Suprapubic skin (tissue), 4 donors: Measurements from ENCODE around the gene AKAP12.

Source experiments
- POLR2A ChIP-seq, 2 donors: fragments of 450-650 bp; IDR thresholded peaks; one replicate each; pipeline ENCODE4 v1.6.1; 2017; ENCODE audit warnings: antibody characterized with exemption in 2 of 2, mild to moderate bottlenecking in 2 of 2, moderate library complexity in 2 of 2
- POLR2AphosphoS5 ChIP-seq, 3 donors: sonication (generic); formaldehyde crosslinking; IDR thresholded peaks; one replicate each; pipeline ENCODE4 v1.6.1; 2017; ENCODE audit warnings: antibody characterized with exemption in 3 of 3
- TF ChIP-seq, protein P1 (sequence below), 2 donors: fragments of 200-600 bp in 1 of 2; fragments of 450-650 bp in 1 of 2; sonication (generic) in 1 of 2; IDR thresholded peaks; one replicate each; pipeline ENCODE4 v1.5.1; 2016 to 2019; ENCODE audit warnings: antibody characterized with exemption in 2 of 2, mild to moderate bottlenecking in 1 of 2, moderate library complexity in 1 of 2

DNA sequence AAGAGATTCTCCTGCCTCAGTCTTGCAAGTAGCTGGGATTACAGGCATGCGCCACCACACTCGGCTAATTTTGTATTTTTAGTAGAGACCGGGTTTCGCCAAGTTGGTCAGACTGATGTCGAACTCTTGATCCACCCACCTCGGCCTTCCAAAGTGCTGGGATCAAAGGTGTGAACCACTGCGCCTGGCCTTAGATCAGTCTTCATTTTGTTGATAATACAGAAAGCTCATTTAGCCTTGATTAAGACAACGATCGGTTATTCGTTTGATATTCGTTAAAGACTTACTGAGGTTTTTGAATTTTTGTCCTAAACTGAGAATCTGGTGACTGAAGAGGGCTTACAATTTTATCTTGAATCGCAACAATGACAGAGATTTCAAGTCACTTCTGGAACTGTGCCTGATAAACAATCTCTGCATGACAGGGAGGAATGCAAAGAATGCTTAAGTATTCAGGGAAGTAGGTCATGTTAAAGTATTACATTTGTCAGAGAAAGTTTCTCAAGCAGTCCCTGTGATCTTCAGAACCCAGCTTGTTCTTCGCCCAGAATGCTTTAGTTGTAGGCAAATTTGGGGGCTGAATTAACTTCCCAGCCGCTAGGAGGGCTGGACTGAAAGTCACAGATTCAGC, 14.8 kb downstream of the AKAP12 start:
- TF ChIP-seq POLR2A (IDR thresholded peaks at IDR 0.05) (no peak), POLR2AphosphoS5 (IDR thresholded peaks at IDR 0.05) (no peak)
- TF ChIP-seq, protein P1, sequence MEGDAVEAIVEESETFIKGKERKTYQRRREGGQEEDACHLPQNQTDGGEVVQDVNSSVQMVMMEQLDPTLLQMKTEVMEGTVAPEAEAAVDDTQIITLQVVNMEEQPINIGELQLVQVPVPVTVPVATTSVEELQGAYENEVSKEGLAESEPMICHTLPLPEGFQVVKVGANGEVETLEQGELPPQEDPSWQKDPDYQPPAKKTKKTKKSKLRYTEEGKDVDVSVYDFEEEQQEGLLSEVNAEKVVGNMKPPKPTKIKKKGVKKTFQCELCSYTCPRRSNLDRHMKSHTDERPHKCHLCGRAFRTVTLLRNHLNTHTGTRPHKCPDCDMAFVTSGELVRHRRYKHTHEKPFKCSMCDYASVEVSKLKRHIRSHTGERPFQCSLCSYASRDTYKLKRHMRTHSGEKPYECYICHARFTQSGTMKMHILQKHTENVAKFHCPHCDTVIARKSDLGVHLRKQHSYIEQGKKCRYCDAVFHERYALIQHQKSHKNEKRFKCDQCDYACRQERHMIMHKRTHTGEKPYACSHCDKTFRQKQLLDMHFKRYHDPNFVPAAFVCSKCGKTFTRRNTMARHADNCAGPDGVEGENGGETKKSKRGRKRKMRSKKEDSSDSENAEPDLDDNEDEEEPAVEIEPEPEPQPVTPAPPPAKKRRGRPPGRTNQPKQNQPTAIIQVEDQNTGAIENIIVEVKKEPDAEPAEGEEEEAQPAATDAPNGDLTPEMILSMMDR (IDR thresholded peaks at IDR 0.05): no peak
